Calu3 (cell line): Measurements from ENCODE around the gene FYN. TPM values are rescaled to one million over a fixed set of nuclear protein-coding genes. Genes with fewer than 3 reads are reported as not detected.

Experiments used
- BruUV-seq: library from RNA; stranded (reverse); fragments of 400-500 nt; replicated peaks from 2 replicates; lab custom pipeline; 2021; lab: Mats Ljungman, UMichigan
- CTCF ChIA-PET: fragments of 300-600 bp; sonication (Branson Sonifier 250); formaldehyde crosslinking; loops from one replicate; lab custom pipeline; 2022; ENCODE audit warnings: antibody characterized with exemption; lab: Charles Lee
- DNase-seq: peaks from one replicate; pipeline ENCODE4 v3.0.0; 2022
- H3K27ac Mint-ChIP-seq: one replicate; pipeline ENCODE4 v1.8.0; 2022; ENCODE audit warnings: mixed read lengths; ENCODE audit not compliant: unreplicated experiment
- H3K27me3 Mint-ChIP-seq: one replicate; pipeline ENCODE4 v1.8.0; 2022; ENCODE audit warnings: mixed read lengths; ENCODE audit not compliant: unreplicated experiment
- H3K36me3 Mint-ChIP-seq: one replicate; pipeline ENCODE4 v1.8.0; 2022; ENCODE audit warnings: mild to moderate bottlenecking, moderate library complexity, mixed read lengths; ENCODE audit not compliant: insufficient read depth, unreplicated experiment
- H3K4me1 Mint-ChIP-seq: one replicate; pipeline ENCODE4 v1.8.0; 2022; ENCODE audit warnings: mild to moderate bottlenecking, low read depth, mixed read lengths; ENCODE audit not compliant: unreplicated experiment
- H3K4me3 Mint-ChIP-seq: one replicate; pipeline ENCODE4 v1.8.0; 2022; ENCODE audit warnings: mild to moderate bottlenecking, low read depth, moderate library complexity, mixed read lengths; ENCODE audit not compliant: unreplicated experiment
- H3K9me3 Mint-ChIP-seq: one replicate; pipeline ENCODE4 v1.8.0; 2022; ENCODE audit warnings: low read depth, mixed read lengths; ENCODE audit not compliant: unreplicated experiment
- intact Hi-C: fragments of 100-400 bp; cut with micrococcal nuclease; formaldehyde crosslinking; loops from one replicate; pipeline ENCODE4 v1.10.0; 2022; ENCODE audit not compliant: unreplicated experiment
- total RNA-seq: library from RNA; stranded (reverse); gene quantifications from 2 replicates; pipeline ENCODE4 v1.2.3, GENCODE V29; 2022
- TF ChIP-seq, protein P1 (sequence below): fragments of 200-600 bp; IDR thresholded peaks from one replicate; pipeline ENCODE4 v1.8.0; 2022; ENCODE audit warnings: antibody characterized with exemption; ENCODE audit not compliant: unreplicated experiment

FYN gene
- total RNA-seq, 1 experiment from 2014 or later: 61.0 TPM

DNA sequence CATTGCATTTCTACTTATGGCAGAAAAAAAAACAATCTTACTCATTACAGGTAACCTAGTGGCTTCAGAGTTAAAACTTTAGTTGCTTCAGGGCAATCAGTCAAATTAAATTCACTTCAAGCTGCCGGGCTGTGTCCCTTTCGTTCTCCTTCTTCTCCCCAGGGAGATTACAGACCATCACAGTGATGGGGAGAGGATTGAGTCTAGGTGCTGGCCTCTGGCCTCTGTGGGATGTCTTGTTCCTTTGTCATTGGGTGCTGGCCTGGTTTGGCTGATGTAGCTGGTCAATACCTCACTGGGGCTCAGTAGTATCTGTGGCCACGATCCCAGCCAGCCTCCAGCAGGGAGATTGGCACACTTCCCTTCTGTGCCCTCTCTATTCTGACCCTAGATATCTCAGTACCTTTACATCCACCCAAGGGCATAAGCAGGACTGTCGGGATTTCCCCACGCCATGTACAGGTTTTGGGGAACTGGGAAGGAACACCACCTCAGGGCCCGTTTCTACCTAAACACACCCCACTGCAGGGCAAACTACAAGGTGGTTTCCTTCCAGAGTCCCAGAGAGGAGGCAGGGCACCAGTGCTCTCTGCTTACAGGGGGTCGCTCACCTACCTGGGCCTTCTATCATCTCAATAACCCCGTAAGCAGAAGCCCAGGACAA lies 15.4 kb downstream of the FYN start:
- H3K4me3 Mint-ChIP-seq: no peak overlapping the region
- H3K4me1 Mint-ChIP-seq: peaks cover 18% of the 10 kb centered on the region
- H3K36me3 Mint-ChIP-seq: no peaks in the 10 kb centered on the region
- H3K27me3 Mint-ChIP-seq: no peaks in the 10 kb centered on the region
- no TSS peak for BruUV-seq
- no peak for DNase-seq
- TF ChIP-seq, protein P1, sequence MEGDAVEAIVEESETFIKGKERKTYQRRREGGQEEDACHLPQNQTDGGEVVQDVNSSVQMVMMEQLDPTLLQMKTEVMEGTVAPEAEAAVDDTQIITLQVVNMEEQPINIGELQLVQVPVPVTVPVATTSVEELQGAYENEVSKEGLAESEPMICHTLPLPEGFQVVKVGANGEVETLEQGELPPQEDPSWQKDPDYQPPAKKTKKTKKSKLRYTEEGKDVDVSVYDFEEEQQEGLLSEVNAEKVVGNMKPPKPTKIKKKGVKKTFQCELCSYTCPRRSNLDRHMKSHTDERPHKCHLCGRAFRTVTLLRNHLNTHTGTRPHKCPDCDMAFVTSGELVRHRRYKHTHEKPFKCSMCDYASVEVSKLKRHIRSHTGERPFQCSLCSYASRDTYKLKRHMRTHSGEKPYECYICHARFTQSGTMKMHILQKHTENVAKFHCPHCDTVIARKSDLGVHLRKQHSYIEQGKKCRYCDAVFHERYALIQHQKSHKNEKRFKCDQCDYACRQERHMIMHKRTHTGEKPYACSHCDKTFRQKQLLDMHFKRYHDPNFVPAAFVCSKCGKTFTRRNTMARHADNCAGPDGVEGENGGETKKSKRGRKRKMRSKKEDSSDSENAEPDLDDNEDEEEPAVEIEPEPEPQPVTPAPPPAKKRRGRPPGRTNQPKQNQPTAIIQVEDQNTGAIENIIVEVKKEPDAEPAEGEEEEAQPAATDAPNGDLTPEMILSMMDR: no peak
- no peaks in the 10 kb centered on the region for H3K9me3 Mint-ChIP-seq
- intact Hi-C loops: no loop called here
- no peak overlapping the region for H3K27ac Mint-ChIP-seq
- CTCF ChIA-PET: no interaction called here

DNA sequence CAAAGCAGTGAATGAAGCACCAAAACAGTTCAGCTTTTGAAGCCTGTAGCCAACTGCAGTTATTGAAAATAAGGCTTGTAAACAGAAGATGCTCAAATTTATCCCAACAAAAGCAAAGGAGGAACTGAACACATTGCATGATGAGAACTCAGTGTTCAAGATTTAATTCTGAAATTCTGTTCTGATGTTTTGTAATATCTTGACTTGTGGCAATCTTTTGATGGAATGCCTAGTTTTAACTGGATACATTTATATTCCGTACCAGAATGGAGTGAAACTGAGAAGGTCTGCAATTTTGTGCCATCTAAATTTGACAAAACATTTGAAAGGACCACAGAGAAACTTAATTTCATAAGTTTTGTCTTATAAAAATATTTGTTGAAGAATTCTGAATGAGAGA lies 17.5 kb downstream of the FYN start:
- H3K4me1 Mint-ChIP-seq: peaks cover 32% of the 10 kb centered on the region
- TF ChIP-seq, protein P1: no peak
- no TSS peak for BruUV-seq
- no peaks in the 10 kb centered on the region for H3K27me3 Mint-ChIP-seq
- no peak overlapping the region for H3K4me3 Mint-ChIP-seq
- no peak for DNase-seq
- H3K36me3 Mint-ChIP-seq: no peaks in the 10 kb centered on the region
- H3K27ac Mint-ChIP-seq: no peak overlapping the region
- CTCF ChIA-PET: no interaction called here
- intact Hi-C loops: no loop called here
- no peaks in the 10 kb centered on the region for H3K9me3 Mint-ChIP-seq

DNA sequence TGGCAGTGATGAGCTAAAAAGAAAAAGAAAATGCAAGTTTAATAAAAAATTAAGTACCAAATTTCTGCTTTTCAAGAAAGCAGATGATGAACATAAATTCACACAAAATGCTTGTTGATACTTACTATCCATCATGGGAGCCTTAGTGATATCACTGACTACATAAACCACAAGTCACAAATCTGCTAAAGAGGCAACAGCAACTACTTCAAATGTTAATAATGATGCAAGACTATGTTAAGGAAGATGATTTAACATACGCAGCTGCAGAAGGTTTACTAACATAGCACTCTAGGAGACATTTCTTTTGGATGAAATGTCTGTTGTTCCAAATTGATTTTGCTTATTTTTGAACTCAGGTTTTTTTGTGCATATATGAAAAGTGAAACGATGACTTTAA lies 18.6 kb downstream of the FYN start:
- H3K27me3 Mint-ChIP-seq: no peaks in the 10 kb centered on the region
- TF ChIP-seq, protein P1: no peak
- CTCF ChIA-PET: no interaction called here
- H3K4me3 Mint-ChIP-seq: no peak overlapping the region
- H3K27ac Mint-ChIP-seq: no peak overlapping the region
- peaks cover 32% of the 10 kb centered on the region for H3K4me1 Mint-ChIP-seq
- intact Hi-C loops: no loop called here
- no peaks in the 10 kb centered on the region for H3K36me3 Mint-ChIP-seq
- no peak for DNase-seq
- H3K9me3 Mint-ChIP-seq: no peaks in the 10 kb centered on the region
- BruUV-seq: no TSS peak

DNA sequence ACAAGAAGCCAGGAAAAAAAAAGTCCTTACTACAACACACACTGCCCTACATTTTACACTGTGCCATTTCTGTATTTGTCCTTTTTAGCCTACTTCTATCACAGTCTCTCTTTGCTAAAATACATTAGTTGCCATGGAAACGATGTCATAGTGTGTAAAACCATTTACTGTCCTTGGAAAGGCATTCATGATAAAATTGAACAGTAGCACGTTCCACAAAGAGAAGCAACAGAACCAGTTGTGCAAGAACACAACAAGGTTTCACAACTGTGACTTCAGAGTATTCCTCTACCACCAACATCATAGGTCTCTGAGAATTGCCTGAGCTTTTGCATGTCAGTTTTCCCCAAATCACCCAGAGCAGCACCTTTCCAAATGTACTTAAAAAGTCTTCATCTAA lies 20.5 kb downstream of the FYN start:
- peaks cover 26% of the 10 kb centered on the region for H3K4me1 Mint-ChIP-seq
- TF ChIP-seq, protein P1: no peak
- no peaks in the 10 kb centered on the region for H3K9me3 Mint-ChIP-seq
- no peak overlapping the region for H3K27ac Mint-ChIP-seq
- no TSS peak for BruUV-seq
- intact Hi-C loops: no loop called here
- H3K4me3 Mint-ChIP-seq: no peak overlapping the region
- no peaks in the 10 kb centered on the region for H3K27me3 Mint-ChIP-seq
- CTCF ChIA-PET: no interaction called here
- H3K36me3 Mint-ChIP-seq: no peaks in the 10 kb centered on the region
- DNase-seq: no peak
